IMR-90 (cell line): ENCODE data around the gene ANGPTL4. TPM values are rescaled to one million over a fixed set of nuclear protein-coding genes. Genes with fewer than 3 reads are reported as not detected.

Experiments
- ATAC-seq: fragments of 200-7000 bp; cut with Tn5 transposase; 2 replicates; pipeline ENCODE4 v1.9.1; 2020; ENCODE audit warnings: low read depth, mild to moderate bottlenecking, moderate library complexity
- BruUV-seq: library from RNA; stranded (reverse); fragments of 400-500 nt; replicated peaks from 2 replicates; lab custom pipeline; 2021; lab: Mats Ljungman, UMichigan
- CTCF ChIA-PET: fragments of 300-600 bp; formaldehyde crosslinking; extraction: SDS; loops from one replicate; lab custom pipeline; 2021; ENCODE audit warnings: antibody characterized with exemption; lab: Yijun Ruan, JAX
- POLR2A ChIA-PET: fragments of 300-600 bp; sonication (Branson Sonifier 250); formaldehyde crosslinking; loops from one replicate; lab custom pipeline; 2022; ENCODE audit warnings: antibody characterized with exemption; ENCODE audit not compliant: unreplicated experiment; lab: Charles Lee
- DNase-seq: peaks from one replicate; pipeline ENCODE4 v3.0.0; 2013
- H2AFZ ChIP-seq: replicated peaks from 2 replicates; pipeline ENCODE3; 2013; ENCODE audit warnings: low read length, mild to moderate bottlenecking; ENCODE audit not compliant: poor library complexity
- H2AK5ac ChIP-seq: 2 replicates; pipeline ENCODE4 v1.6.1; 2013; ENCODE audit warnings: low read depth, low read length, inconsistent platforms
- H2AK9ac ChIP-seq: replicated peaks from 2 replicates; pipeline ENCODE3; 2013; ENCODE audit warnings: mild to moderate bottlenecking, low read depth, low read length, moderate library complexity; ENCODE audit not compliant: poor library complexity
- H2BK120ac ChIP-seq: 2 replicates; pipeline ENCODE4 v1.6.1; 2013; ENCODE audit warnings: low read depth, low read length, inconsistent platforms
- H2BK15ac ChIP-seq: 3 replicates; pipeline ENCODE4 v1.6.1; 2013; ENCODE audit warnings: low read depth, low read length, inconsistent platforms
- H2BK20ac ChIP-seq: 2 replicates; pipeline ENCODE4 v1.6.1; 2013; ENCODE audit warnings: low read depth, mild to moderate bottlenecking, inconsistent platforms, low read length, moderate library complexity
- H2BK5ac ChIP-seq: 2 replicates; pipeline ENCODE4 v1.6.1; 2013; ENCODE audit warnings: mild to moderate bottlenecking, low read depth, low read length, inconsistent platforms; ENCODE audit not compliant: poor library complexity, severe bottlenecking
- H3K14ac ChIP-seq: replicated peaks from 2 replicates; pipeline ENCODE4 v1.6.1; 2013; ENCODE audit warnings: low read depth, low read length, inconsistent platforms
- H3K18ac ChIP-seq: 2 replicates; pipeline ENCODE4 v1.6.1; 2013; ENCODE audit warnings: low read depth, low read length, control low read depth
- H3K23ac ChIP-seq: 2 replicates; pipeline ENCODE4 v1.6.1; 2013; ENCODE audit warnings: low read depth, low read length, inconsistent platforms
- H3K27ac ChIP-seq: 2 replicates; pipeline ENCODE4 v1.5.1; 2013; ENCODE audit warnings: mild to moderate bottlenecking, control low read depth, low read length; ENCODE audit not compliant: insufficient read depth
- H3K27me3 ChIP-seq: 2 replicates; pipeline ENCODE4 v1.6.1; 2013; ENCODE audit warnings: low read length; ENCODE audit not compliant: control insufficient read depth, insufficient read depth
- H3K36me3 ChIP-seq: 2 replicates; pipeline ENCODE4 v1.6.1; 2013; ENCODE audit warnings: low read length, mixed read lengths; ENCODE audit not compliant: control insufficient read depth, insufficient read depth
- H3K4ac ChIP-seq: 2 replicates; pipeline ENCODE4 v1.6.1; 2013; ENCODE audit warnings: low read depth, low read length, inconsistent platforms
- H3K4me1 ChIP-seq: 2 replicates; pipeline ENCODE4 v1.6.1; 2013; ENCODE audit warnings: low read length, mixed read lengths; ENCODE audit not compliant: control insufficient read depth, insufficient read depth
- H3K4me2 ChIP-seq: 2 replicates; pipeline ENCODE4 v1.6.1; 2013; ENCODE audit warnings: low read depth, mild to moderate bottlenecking, control low read depth, low read length, moderate library complexity
- H3K4me3 ChIP-seq: 2 replicates; pipeline ENCODE4 v1.5.1; 2013; ENCODE audit warnings: low read depth, mild to moderate bottlenecking, control low read depth, low read length, moderate library complexity; ENCODE audit not compliant: insufficient read depth
- H3K56ac ChIP-seq: 2 replicates; pipeline ENCODE4 v1.6.1; 2013; ENCODE audit warnings: low read length, inconsistent platforms; ENCODE audit not compliant: insufficient read depth; ENCODE audit errors: extremely low read depth
- H3K79me1 ChIP-seq, 2 experiments: 2 replicates each; pipeline ENCODE4 v1.6.1; 2013; ENCODE audit warnings: low read length in 2 of 2, inconsistent platforms in 1 of 2, low read depth in 1 of 2
- H3K9ac ChIP-seq: 2 replicates; pipeline ENCODE4 v1.6.1; 2013; ENCODE audit warnings: low read depth, low read length, control low read depth
- H3K9me1 ChIP-seq: 2 replicates; pipeline ENCODE4 v1.6.1; 2013; ENCODE audit warnings: low read length, inconsistent platforms; ENCODE audit not compliant: insufficient read depth
- H3K9me3 ChIP-seq: 2 replicates; pipeline ENCODE4 v1.6.1; 2013; ENCODE audit warnings: low read length; ENCODE audit not compliant: control insufficient read depth, insufficient read depth
- H4K20me1 ChIP-seq: 2 replicates; pipeline ENCODE4 v1.6.1; 2013; ENCODE audit warnings: low read length, inconsistent platforms; ENCODE audit not compliant: insufficient read depth
- H4K5ac ChIP-seq: 2 replicates; pipeline ENCODE4 v1.6.1; 2013; ENCODE audit warnings: mild to moderate bottlenecking, low read depth, low read length, control low read depth
- H4K8ac ChIP-seq, 2 experiments: 2 replicates each; pipeline ENCODE4 v1.6.1; 2013; ENCODE audit warnings: low read depth in 2 of 2, low read length in 2 of 2, control low read depth in 1 of 2, inconsistent platforms in 1 of 2
- H4K91ac ChIP-seq: 2 replicates; pipeline ENCODE4 v1.6.1; 2013; ENCODE audit warnings: low read depth, low read length, inconsistent platforms; ENCODE audit not compliant: insufficient read depth
- BHLHE40 ChIP-seq: fragments of 150-350 bp; IDR thresholded peaks from 2 replicates; pipeline ENCODE4 v1.6.1; 2016; ENCODE audit warnings: mild to moderate bottlenecking, low read depth, low read length
- CEBPB ChIP-seq: IDR thresholded peaks from 2 replicates; pipeline ENCODE4 v1.6.1; 2012; ENCODE audit warnings: low read depth, low read length, improper control_type of control experiment
- CHD1 ChIP-seq: IDR thresholded peaks from 2 replicates; pipeline ENCODE4 v1.6.1; 2012; ENCODE audit warnings: low read depth, low read length, improper control_type of control experiment
- CTCF ChIP-seq: conservative IDR thresholded peaks from 2 replicates; pipeline ENCODE4 v1.5.1; 2012; ENCODE audit warnings: mild to moderate bottlenecking, low read depth, low read length, improper control_type of control experiment
- ELK1 ChIP-seq: fragments of 150-350 bp; IDR thresholded peaks from 2 replicates; pipeline ENCODE4 v1.6.1; 2016; ENCODE audit warnings: low read depth, mild to moderate bottlenecking, low read length, moderate library complexity, borderline replicate concordance
- FOS ChIP-seq: fragments of 150-350 bp; IDR thresholded peaks from 2 replicates; pipeline ENCODE4 v1.6.1; 2016; ENCODE audit warnings: low read depth, low read length
- MAFK ChIP-seq: IDR thresholded peaks from 2 replicates; pipeline ENCODE4 v1.6.1; 2012; ENCODE audit warnings: low read depth, low read length, improper control_type of control experiment
- MAZ ChIP-seq: IDR thresholded peaks from 2 replicates; pipeline ENCODE4 v1.6.1; 2012; ENCODE audit warnings: low read depth, mild to moderate bottlenecking, low read length, improper control_type of control experiment, moderate library complexity, borderline replicate concordance
- MXI1 ChIP-seq: IDR thresholded peaks from 2 replicates; pipeline ENCODE4 v1.6.1; 2012; ENCODE audit warnings: low read depth, mild to moderate bottlenecking, low read length, moderate library complexity, borderline replicate concordance
- NFE2L2 ChIP-seq: fragments of 150-350 bp; IDR thresholded peaks from 2 replicates; pipeline ENCODE4 v1.6.1; 2016; ENCODE audit warnings: low read depth, mild to moderate bottlenecking, low read length
- POLR2A ChIP-seq: IDR thresholded peaks from 2 replicates; pipeline ENCODE4 v1.6.1; 2012; ENCODE audit warnings: mild to moderate bottlenecking, low read depth, low read length
- RAD21 ChIP-seq: IDR thresholded peaks from 2 replicates; pipeline ENCODE4 v1.6.1; 2012; ENCODE audit warnings: low read length, improper control_type of control experiment
- RCOR1 ChIP-seq: IDR thresholded peaks from 2 replicates; pipeline ENCODE4 v1.6.1; 2012; ENCODE audit warnings: mild to moderate bottlenecking, low read length, improper control_type of control experiment; ENCODE audit not compliant: insufficient replicate concordance
- RFX5 ChIP-seq: IDR thresholded peaks from 2 replicates; pipeline ENCODE4 v1.8.0; 2012; ENCODE audit warnings: low read depth, mild to moderate bottlenecking, low read length, moderate library complexity
- SMC3 ChIP-seq: fragments of 150-350 bp; IDR thresholded peaks from 2 replicates; pipeline ENCODE4 v1.6.1; 2016; ENCODE audit warnings: low read depth, mild to moderate bottlenecking, antibody characterized with exemption, low read length, moderate library complexity
- USF2 ChIP-seq: fragments of 150-350 bp; IDR thresholded peaks from 2 replicates; pipeline ENCODE4 v1.6.1; 2017; ENCODE audit warnings: mild to moderate bottlenecking, antibody characterized with exemption, low read length, low read depth
- WGBS, 2 experiments: methylation state at CpG; one replicate each; pipeline versions ENCODE4 v1.1.5 to v1.1.7; 2013; ENCODE audit warnings: missing lambda C conversion rate in 2 of 2; ENCODE audit not compliant: insufficient read length in 1 of 2; ENCODE audit errors: extremely low coverage in 2 of 2; 5-methylcytosine and 5-hydroxymethylcytosine counted together
- dilution Hi-C: fragments of 300-500 bp; cut with HindIII; formaldehyde crosslinking; loops from one replicate; pipeline ENCODE4 v1.14.3; 2018; ENCODE audit warnings: low sequenced_read_pairs; ENCODE audit not compliant: unreplicated experiment
- in situ Hi-C: fragments of 300-500 bp; cut with MboI; formaldehyde crosslinking; loops from 3 replicates; pipeline ENCODE4 v1.14.3; 2019; ENCODE audit warnings: low sequenced_read_pairs, inconsistent platforms, mixed read lengths
- intact Hi-C: fragments of 100-400 bp; cut with micrococcal nuclease; formaldehyde crosslinking; loops from 2 replicates; pipeline ENCODE4 v1.10.0; 2022
- polyA plus RNA-seq, 3 experiments: library from polyadenylated mRNA; depleted of rRNA; stranded (reverse); fragments of >200 nt; gene quantifications; 2 replicates each; pipeline ENCODE4 v1.2.3, GENCODE V29; 2012; ENCODE audit warnings: low replicate concordance in 1 of 3
- total RNA-seq: library from RNA; depleted of rRNA; stranded (reverse); fragments of >200 nt; gene quantifications from 2 replicates; pipeline ENCODE4 v1.2.3, GENCODE V29; 2012

Gene ANGPTL4
- total and polyA plus RNA-seq, 2 of the 4 experiments (the other 2 are of a cell fraction): 1.4 to 19.1 TPM

- Histone ChIP-seq H4K8ac (no peak overlapping the region), H3K14ac (no peak overlapping the region), H3K4me3 (no peak overlapping the region), H2AK5ac (no peak overlapping the region), H2BK120ac (no peak overlapping the region), H2BK20ac (no peak overlapping the region), H3K79me1 (no peaks in the 10 kb centered on the region), H3K9me1 (no peaks in the 10 kb centered on the region), H3K4me2 (no peak overlapping the region), H2AFZ (no peak overlapping the region), H3K23ac (no peak overlapping the region), H3K27me3 (peaks cover 39% of the 10 kb centered on the region), H4K5ac (no peak overlapping the region), H3K9ac (no peak overlapping the region), H3K18ac (no peak overlapping the region), H3K4ac (no peak overlapping the region), H2BK15ac (no peak overlapping the region), H2AK9ac (no peak overlapping the region), H4K20me1 (no peaks in the 10 kb centered on the region), H3K27ac (no peak overlapping the region), H3K9me3 (peaks cover 6% of the 10 kb centered on the region), H3K56ac (no peak overlapping the region), H2BK5ac (no peak overlapping the region), H3K36me3 (no peaks in the 10 kb centered on the region), H3K4me1 (no peaks in the 10 kb centered on the region), H4K91ac (no peak overlapping the region)
- ATAC-seq (no peak), DNase-seq (no peak)
- TF ChIP-seq CHD1 (no peak), MXI1 (no peak), ELK1 (no peak), RCOR1 (no peak), BHLHE40 (no peak), NFE2L2 (no peak), SMC3 (no peak), MAFK (no peak), USF2 (no peak), RFX5 (no peak), MAZ (no peak), CTCF (no peak), FOS (no peak), CEBPB (no peak), POLR2A (no peak), RAD21 (no peak)
- CTCF ChIA-PET: interaction anchor here (1.0 kb wide), 1 partner anchor 8 kb away, joined by 6 read pairs; no protein-coding TSS in a partner anchor
- 20% methylated on average over 1 of the region's 8 CpGs; no CpG with 5 or more reads in 1 of the 2 experiments for WGBS, 2 experiments
- in situ Hi-C loops: no loop called here
- POLR2A ChIA-PET: no interaction called here
- intact Hi-C loops: no loop called here
- no TSS peak for BruUV-seq
- dilution Hi-C loops: no loop called here
These were observed 32.6 kb upstream of the ANGPTL4 start for GRCh38 chr19:8331263-8331845.
